ENCODE data around the gene GRK2.

DNA sequence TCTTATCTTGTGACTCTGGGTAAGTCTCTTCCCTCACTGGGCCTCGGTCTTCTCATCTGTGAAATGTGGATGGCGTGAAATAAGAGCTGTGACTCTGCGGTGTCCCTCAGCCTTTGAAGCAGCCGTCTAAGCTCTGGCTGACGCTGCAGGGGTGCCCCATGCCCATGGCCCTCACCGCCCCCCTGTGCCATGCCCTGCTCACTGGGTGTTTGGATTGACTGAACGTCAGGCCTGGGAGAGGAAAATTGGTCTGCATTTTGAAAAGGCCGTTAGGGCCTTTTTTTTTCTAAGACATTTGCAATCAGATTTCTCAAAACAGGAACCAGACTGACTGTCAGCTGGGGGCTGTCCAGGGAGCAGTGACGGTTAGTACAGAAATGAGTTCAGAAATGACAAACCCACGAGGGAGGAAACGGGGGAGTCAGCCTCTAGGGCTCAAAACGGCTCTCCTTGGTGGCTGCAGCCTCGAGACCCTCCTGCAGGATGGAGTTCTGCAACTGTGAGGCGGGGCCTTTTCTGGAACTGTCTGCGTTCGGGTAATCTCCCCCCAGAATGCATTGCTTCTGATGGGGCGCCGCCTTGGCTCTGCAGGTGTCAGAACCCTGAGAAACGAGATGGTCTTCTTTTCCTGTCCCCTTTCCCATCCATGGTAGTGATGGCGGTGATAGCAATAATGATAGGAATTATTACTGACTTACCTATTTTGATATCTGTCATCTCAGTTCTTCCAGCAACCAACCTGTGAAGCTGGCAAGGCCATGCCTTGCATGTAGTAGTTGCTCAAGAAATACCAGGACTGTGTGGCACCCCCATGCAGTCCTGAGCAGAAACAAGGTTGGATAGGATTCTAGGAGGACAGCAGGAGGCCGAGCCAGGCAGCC lies 2.0 kb downstream of the GRK2 start:
- TF ChIP-seq POLR2A (conservative IDR thresholded peaks at IDR 0.05) (no peak), BHLHE40 (IDR thresholded peaks at IDR 0.05; ENCODE audit: low read length) (no peak), JUND (IDR thresholded peaks at IDR 0.05; ENCODE audit: borderline replicate concordance, low read depth, low read length) (no peak), JUND (tag; IDR thresholded peaks at IDR 0.05; ENCODE audit: borderline replicate concordance, low read depth, low read length) (no peak)

All from K562 (cell line).